Endodermal cell (in vitro differentiated cells): Measurements from ENCODE around the gene MAZ. TPM values are rescaled to one million over a fixed set of nuclear protein-coding genes. Genes with fewer than 3 reads are reported as not detected.
"Not testable (repeated sequence)": the region's sequence is repeated elsewhere in the genome, so short reads cannot be mapped to it uniquely, and the experiment has no call there.

Experiments
- DNase-seq: peaks from one replicate; pipeline ENCODE4 v3.0.0-alpha.2; 2017
- H3K27ac ChIP-seq: 2 replicates; pipeline ENCODE4 v1.5.1; 2013; ENCODE audit warnings: mild to moderate bottlenecking, low read depth, low read length, moderate library complexity
- H3K27me3 ChIP-seq: 2 replicates; pipeline ENCODE4 v1.6.1; 2013; ENCODE audit warnings: mild to moderate bottlenecking, low read length, moderate library complexity; ENCODE audit not compliant: insufficient read depth, control insufficient read depth, poor library complexity, severe bottlenecking
- H3K36me3 ChIP-seq: 2 replicates; pipeline ENCODE4 v1.7.0; 2013; ENCODE audit warnings: mild to moderate bottlenecking, low read length, moderate library complexity; ENCODE audit not compliant: control insufficient read depth, insufficient read depth
- H3K4me1 ChIP-seq: one replicate; pipeline ENCODE4 v1.7.0; 2013; ENCODE audit warnings: low read length; ENCODE audit not compliant: control insufficient read depth, insufficient read depth
- H3K4me3 ChIP-seq: 2 replicates; pipeline ENCODE4 v1.5.1; 2013; ENCODE audit warnings: mild to moderate bottlenecking, low read length, moderate library complexity
- H3K9ac ChIP-seq: 2 replicates; pipeline ENCODE4 v1.6.1; 2013; ENCODE audit warnings: mild to moderate bottlenecking, low read length, moderate library complexity; ENCODE audit not compliant: poor library complexity, severe bottlenecking; ENCODE audit errors: extremely low read depth
- H3K9me3 ChIP-seq: 2 replicates; pipeline ENCODE4 v1.6.1; 2013; ENCODE audit warnings: mild to moderate bottlenecking, low read length, moderate library complexity; ENCODE audit not compliant: control insufficient read depth
- H3K27ac Mint-ChIP-seq: 2 replicates; pipeline ENCODE4 v1.8.0; 2020; ENCODE audit warnings: mixed read lengths
- H3K27me3 Mint-ChIP-seq: 2 replicates; pipeline ENCODE4 v1.8.0; 2021; ENCODE audit warnings: mild to moderate bottlenecking, mixed read lengths; ENCODE audit not compliant: insufficient read depth
- H3K36me3 Mint-ChIP-seq: 2 replicates; pipeline ENCODE4 v1.8.0; 2020; ENCODE audit warnings: low read depth, mixed read lengths
- H3K4me1 Mint-ChIP-seq: 2 replicates; pipeline ENCODE4 v1.8.0; 2020; ENCODE audit warnings: mixed read lengths
- H3K4me3 Mint-ChIP-seq: 2 replicates; pipeline ENCODE4 v1.8.0; 2020; ENCODE audit warnings: mild to moderate bottlenecking, moderate library complexity, mixed read lengths
- H3K9me3 Mint-ChIP-seq: 2 replicates; pipeline ENCODE4 v1.8.0; 2020; ENCODE audit warnings: mild to moderate bottlenecking, mixed read lengths
- WGBS, 2 experiments: methylation state at CpG; one replicate each; pipeline versions ENCODE4 v1.1.5 to v1.1.7; 2013; ENCODE audit warnings: missing lambda C conversion rate in 2 of 2, mixed read lengths in 1 of 2; ENCODE audit not compliant: insufficient coverage in 1 of 2, insufficient read length in 1 of 2; 5-methylcytosine and 5-hydroxymethylcytosine counted together
- total RNA-seq, 2 donors: library from RNA; stranded (reverse); fragmentation: NEBNext Ultra II Directional in 1 of 2; extraction: Animal tissue kit (Norgen Biotek cat#: 25700) in 1 of 2; gene quantifications; 2 replicates in 1 of 2; 3 replicates in 1 of 2; pipeline ENCODE4 v1.2.1, GENCODE V29; 2021
- TF ChIP-seq, protein P1 (sequence below): fragments of 200-600 bp; sonication (generic); conservative IDR thresholded peaks from 2 replicates; pipeline ENCODE4 v1.5.0; 2021; ENCODE audit warnings: antibody characterized with exemption, mild to moderate bottlenecking

Gene MAZ
- total RNA-seq, 2 donors from 2014 or later = 320 to 325 TPM

DNA sequence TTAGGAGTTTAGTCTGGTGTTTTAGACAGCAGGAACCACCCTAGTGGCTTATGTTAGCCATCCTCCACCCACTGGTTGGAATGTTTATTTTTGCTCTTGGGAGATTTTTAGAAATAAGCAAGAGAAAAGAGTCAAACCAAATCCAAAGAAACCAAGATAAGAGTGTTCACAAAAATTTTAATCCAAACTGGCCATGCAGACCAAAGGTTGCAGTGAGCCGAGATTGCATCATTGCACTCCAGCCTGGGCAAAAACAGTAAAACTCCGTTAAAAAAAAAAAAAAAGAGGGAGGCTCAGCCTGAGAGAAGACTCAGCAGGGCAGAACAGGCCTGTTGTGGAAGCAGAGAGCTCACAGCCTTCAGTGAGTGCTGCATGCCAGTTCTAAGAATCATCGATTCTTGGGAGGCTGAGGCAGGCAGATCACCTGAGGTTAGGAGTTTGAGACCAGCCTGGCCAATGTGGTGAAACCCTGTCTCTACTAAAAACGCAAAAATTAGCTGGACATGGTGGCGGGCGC, 48.3 kb upstream of the MAZ start:
- no peaks in the 10 kb centered on the region for H3K9me3 ChIP-seq
- TF ChIP-seq, protein P1, sequence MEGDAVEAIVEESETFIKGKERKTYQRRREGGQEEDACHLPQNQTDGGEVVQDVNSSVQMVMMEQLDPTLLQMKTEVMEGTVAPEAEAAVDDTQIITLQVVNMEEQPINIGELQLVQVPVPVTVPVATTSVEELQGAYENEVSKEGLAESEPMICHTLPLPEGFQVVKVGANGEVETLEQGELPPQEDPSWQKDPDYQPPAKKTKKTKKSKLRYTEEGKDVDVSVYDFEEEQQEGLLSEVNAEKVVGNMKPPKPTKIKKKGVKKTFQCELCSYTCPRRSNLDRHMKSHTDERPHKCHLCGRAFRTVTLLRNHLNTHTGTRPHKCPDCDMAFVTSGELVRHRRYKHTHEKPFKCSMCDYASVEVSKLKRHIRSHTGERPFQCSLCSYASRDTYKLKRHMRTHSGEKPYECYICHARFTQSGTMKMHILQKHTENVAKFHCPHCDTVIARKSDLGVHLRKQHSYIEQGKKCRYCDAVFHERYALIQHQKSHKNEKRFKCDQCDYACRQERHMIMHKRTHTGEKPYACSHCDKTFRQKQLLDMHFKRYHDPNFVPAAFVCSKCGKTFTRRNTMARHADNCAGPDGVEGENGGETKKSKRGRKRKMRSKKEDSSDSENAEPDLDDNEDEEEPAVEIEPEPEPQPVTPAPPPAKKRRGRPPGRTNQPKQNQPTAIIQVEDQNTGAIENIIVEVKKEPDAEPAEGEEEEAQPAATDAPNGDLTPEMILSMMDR = peak; percentile 46
- Mint-ChIP-seq H3K4me1 (peaks cover 6% of the 10 kb centered on the region), H3K27ac (no peak overlapping the region), H3K9me3 (no peaks in the 10 kb centered on the region), H3K27me3 (peaks cover under 1% of the 10 kb centered on the region), H3K4me3 (no peak overlapping the region), H3K36me3 (no peaks in the 10 kb centered on the region)
- 64 to 83% methylated on average over 6 of the region's 6 CpGs for WGBS, 2 experiments
- H3K27ac ChIP-seq = no peak overlapping the region
- no peaks in the 10 kb centered on the region for H3K4me1 ChIP-seq
- no peak for DNase-seq
- no peaks in the 10 kb centered on the region for H3K36me3 ChIP-seq
- no peak overlapping the region for H3K4me3 ChIP-seq
- H3K27me3 ChIP-seq = no peaks in the 10 kb centered on the region
- H3K9ac ChIP-seq = no peak overlapping the region

DNA sequence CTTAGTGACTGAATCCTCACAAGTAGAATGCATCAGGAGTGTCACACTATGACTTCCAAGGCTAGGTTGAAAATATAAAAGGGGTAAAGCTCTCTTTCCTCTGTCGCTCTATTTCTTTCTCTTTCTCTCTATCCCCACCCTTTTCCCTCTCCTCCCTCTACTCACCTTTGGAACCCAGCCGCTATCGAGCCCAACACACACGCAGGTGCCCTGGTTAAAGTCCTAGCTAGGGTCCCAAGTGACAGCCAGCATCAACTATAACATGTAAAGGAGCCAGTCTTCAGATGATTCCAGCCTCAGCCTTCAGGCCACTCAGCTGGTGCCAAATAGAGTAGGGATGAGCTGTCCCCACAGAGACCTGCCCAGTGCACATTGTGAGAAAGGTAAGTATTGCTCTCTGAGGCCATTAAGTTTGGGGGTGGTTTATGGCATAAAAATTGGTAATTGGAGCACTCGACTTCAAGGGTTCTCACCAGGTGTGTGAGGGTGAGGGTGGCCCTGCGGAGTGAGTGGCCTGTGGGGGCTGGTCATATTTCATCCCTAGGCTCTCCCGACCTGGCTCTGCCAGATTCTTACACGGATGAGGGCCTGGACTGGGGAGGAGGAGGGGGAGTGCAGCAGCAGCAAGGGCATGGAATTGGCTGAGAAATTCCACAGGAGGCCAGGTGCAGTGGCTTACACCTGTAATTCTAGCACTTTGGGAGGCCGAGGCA, 45.6 kb upstream of the MAZ start:
- H3K9me3 ChIP-seq = no peaks in the 10 kb centered on the region
- no peaks in the 10 kb centered on the region for H3K36me3 ChIP-seq
- Mint-ChIP-seq H3K4me1 (peaks cover 10% of the 10 kb centered on the region), H3K27ac (no peak overlapping the region), H3K9me3 (no peaks in the 10 kb centered on the region), H3K27me3 (peaks cover 4% of the 10 kb centered on the region), H3K4me3 (no peak overlapping the region), H3K36me3 (no peaks in the 10 kb centered on the region)
- 87 to 93% methylated on average over 7 to 9 of the region's 9 CpGs for WGBS, 2 experiments
- no peak for DNase-seq
- H3K4me3 ChIP-seq = no peak overlapping the region
- H3K27ac ChIP-seq = no peak overlapping the region
- peaks cover 2% of the 10 kb centered on the region for H3K4me1 ChIP-seq
- H3K27me3 ChIP-seq = no peaks in the 10 kb centered on the region
- no peak overlapping the region for H3K9ac ChIP-seq
- TF ChIP-seq, protein P1 = no peak

DNA sequence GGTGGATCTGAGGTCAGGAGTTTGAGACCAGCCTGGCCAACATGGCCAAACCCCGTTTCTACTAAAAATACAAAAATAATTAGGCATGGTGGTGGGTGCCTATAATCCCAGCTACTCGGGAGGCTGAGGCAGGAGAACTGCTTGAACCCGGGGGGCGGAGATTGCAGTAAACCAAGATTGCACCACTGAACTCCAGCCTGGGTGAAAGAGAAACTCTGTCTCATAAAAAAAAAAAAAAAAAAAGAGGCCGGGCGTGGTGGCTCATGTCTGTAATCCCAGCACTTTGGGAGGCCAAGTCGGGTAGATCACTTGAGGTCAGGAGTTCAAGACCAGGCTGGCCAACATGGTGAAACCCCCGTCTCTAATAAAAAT, 45.1 kb upstream of the MAZ start:
- peaks cover 10% of the 10 kb centered on the region for H3K4me1 Mint-ChIP-seq
- not testable (repeated sequence) for H3K4me3 Mint-ChIP-seq, H3K9ac ChIP-seq, H3K27me3 ChIP-seq, DNase-seq, H3K27ac Mint-ChIP-seq, H3K9me3 ChIP-seq, H3K36me3 Mint-ChIP-seq, H3K4me1 ChIP-seq, H3K27ac ChIP-seq, H3K36me3 ChIP-seq, H3K9me3 Mint-ChIP-seq, H3K4me3 ChIP-seq, H3K27me3 Mint-ChIP-seq
- 95% methylated on average over 3 to 7 of the region's 8 CpGs for WGBS, 2 experiments
